Duodenal mucosa (tissue), 2 donors: ENCODE results near the gene WNT7B.

Source experiments
- H3K27ac ChIP-seq: one replicate; pipeline ENCODE4 v1.7.0; 2013; ENCODE audit warnings: low read depth, low read length
- H3K27me3 ChIP-seq, 2 donors: one replicate each; pipeline ENCODE4 v1.7.0; 2013; ENCODE audit warnings: low read length in 2 of 2, control low read depth in 1 of 2; ENCODE audit not compliant: insufficient read depth in 2 of 2, control insufficient read depth in 1 of 2
- H3K36me3 ChIP-seq, 2 donors: one replicate each; pipeline ENCODE4 v1.7.0; 2013; ENCODE audit warnings: low read length in 2 of 2, control low read depth in 1 of 2; ENCODE audit not compliant: insufficient read depth in 2 of 2, control insufficient read depth in 1 of 2
- H3K4me1 ChIP-seq, 2 donors: one replicate each; pipeline ENCODE4 v1.7.0; 2013; ENCODE audit warnings: low read length in 2 of 2, control low read depth in 1 of 2; ENCODE audit not compliant: insufficient read depth in 2 of 2, control insufficient read depth in 1 of 2
- H3K4me3 ChIP-seq, 2 donors: one replicate each; pipeline ENCODE4 v1.7.0; 2013; ENCODE audit warnings: low read length in 2 of 2, low read depth in 1 of 2
- H3K9ac ChIP-seq, 2 donors: one replicate each; pipeline ENCODE4 v1.7.0; 2013; ENCODE audit warnings: low read length in 2 of 2, low read depth in 1 of 2
- H3K9me3 ChIP-seq, 2 donors: one replicate each; pipeline ENCODE4 v1.7.0; 2013; ENCODE audit warnings: low read length in 2 of 2, control low read depth in 1 of 2; ENCODE audit not compliant: control insufficient read depth in 1 of 2

Gene WNT7B

GRCh38 chr22:45917700-45918458 lies 59.1 kb downstream of the WNT7B start:
- Histone ChIP-seq H3K36me3 (no peaks in the 10 kb centered on the region), H3K9ac (no peak overlapping the region), H3K4me3 (no peak overlapping the region), H3K4me1 (no peaks in the 10 kb centered on the region), H3K9me3 (peaks cover 0 to 3% of the 10 kb centered on the region in 2 donors), H3K27me3 (peaks cover 0 to 5% of the 10 kb centered on the region in 2 donors), H3K27ac (no peak overlapping the region)

- H3K27ac ChIP-seq: no peak overlapping the region
- no peak overlapping the region for H3K4me3 ChIP-seq
- peaks cover 0 to 5% of the 10 kb centered on the region in 2 donors for H3K27me3 ChIP-seq
- no peaks in the 10 kb centered on the region for H3K4me1 ChIP-seq
- H3K9me3 ChIP-seq: peaks cover 0 to 3% of the 10 kb centered on the region in 2 donors
- H3K9ac ChIP-seq: no peak overlapping the region
- no peaks in the 10 kb centered on the region for H3K36me3 ChIP-seq
These were observed 59.8 kb downstream of the WNT7B start for GRCh38 chr22:45917146-45917545.

- H3K36me3 ChIP-seq: no peaks in the 10 kb centered on the region
- no peak overlapping the region for H3K27ac ChIP-seq
- no peak overlapping the region for H3K9ac ChIP-seq
These were observed 60.4 kb downstream of the WNT7B start for GRCh38 chr22:45916515-45916914.

GRCh38 chr22:45915841-45916240 lies 61.1 kb downstream of the WNT7B start:
- H3K9me3 ChIP-seq: peaks cover 0 to 3% of the 10 kb centered on the region in 2 donors
- H3K27ac ChIP-seq: no peak overlapping the region
- no peak overlapping the region for H3K4me3 ChIP-seq
- H3K27me3 ChIP-seq: peaks cover 0 to 5% of the 10 kb centered on the region in 2 donors
- H3K4me1 ChIP-seq: no peaks in the 10 kb centered on the region
- H3K9ac ChIP-seq: no peak overlapping the region
- no peaks in the 10 kb centered on the region for H3K36me3 ChIP-seq

More at GRCh38 chr22:45916515-45916914, 60.4 kb downstream of the WNT7B start:
- peaks cover 0 to 3% of the 10 kb centered on the region in 2 donors for H3K9me3 ChIP-seq
- no peaks in the 10 kb centered on the region for H3K4me1 ChIP-seq
- peaks cover 0 to 5% of the 10 kb centered on the region in 2 donors for H3K27me3 ChIP-seq
- no peak overlapping the region for H3K4me3 ChIP-seq

- Histone ChIP-seq H3K27me3 (peaks cover 0 to 5% of the 10 kb centered on the region in 2 donors), H3K9ac (no peak overlapping the region), H3K4me1 (no peaks in the 10 kb centered on the region), H3K9me3 (peaks cover 0 to 3% of the 10 kb centered on the region in 2 donors), H3K27ac (no peak overlapping the region), H3K36me3 (no peaks in the 10 kb centered on the region), H3K4me3 (no peak overlapping the region)
These were observed 61.8 kb downstream of the WNT7B start for GRCh38 chr22:45915151-45915550.

- Histone ChIP-seq H3K9ac (no peak overlapping the region), H3K27me3 (peaks cover 0 to 2% of the 10 kb centered on the region in 2 donors), H3K4me1 (no peaks in the 10 kb centered on the region), H3K27ac (no peak overlapping the region), H3K36me3 (no peaks in the 10 kb centered on the region), H3K9me3 (peaks cover 0 to 3% of the 10 kb centered on the region in 2 donors), H3K4me3 (no peak overlapping the region)
These were observed 62.7 kb downstream of the WNT7B start for GRCh38 chr22:45914309-45914708.

- H3K9me3 ChIP-seq: peaks cover 0 to 3% of the 10 kb centered on the region in 2 donors
These were observed 64.1 kb downstream of the WNT7B start for GRCh38 chr22:45912910-45913309.

GRCh38 chr22:45911601-45912271 lies 65.2 kb downstream of the WNT7B start:
- Histone ChIP-seq H3K9ac (no peak overlapping the region), H3K27me3 (no peaks in the 10 kb centered on the region), H3K9me3 (peaks cover 0 to 3% of the 10 kb centered on the region in 2 donors), H3K36me3 (no peaks in the 10 kb centered on the region), H3K27ac (no peak overlapping the region), H3K4me1 (no peaks in the 10 kb centered on the region), H3K4me3 (no peak overlapping the region)

More at GRCh38 chr22:45912910-45913309, 64.1 kb downstream of the WNT7B start:
- no peaks in the 10 kb centered on the region for H3K4me1 ChIP-seq
- H3K9ac ChIP-seq: no peak overlapping the region
- no peaks in the 10 kb centered on the region for H3K27me3 ChIP-seq
- H3K36me3 ChIP-seq: no peaks in the 10 kb centered on the region
- no peak overlapping the region for H3K4me3 ChIP-seq
- no peak overlapping the region for H3K27ac ChIP-seq

- H3K27me3 ChIP-seq: peaks cover 0 to 3% of the 10 kb centered on the region in 2 donors
- no peak overlapping the region for H3K27ac ChIP-seq
- H3K36me3 ChIP-seq: no peaks in the 10 kb centered on the region
- no peak overlapping the region for H3K9ac ChIP-seq
- peaks cover 0 to 3% of the 10 kb centered on the region in 2 donors for H3K9me3 ChIP-seq
- H3K4me1 ChIP-seq: no peaks in the 10 kb centered on the region
- no peak overlapping the region for H3K4me3 ChIP-seq
These were observed 66.0 kb downstream of the WNT7B start for GRCh38 chr22:45910928-45911467.

GRCh38 chr22:45908961-45909360 lies 68.0 kb downstream of the WNT7B start:
- Histone ChIP-seq H3K9ac (no peak overlapping the region), H3K36me3 (no peaks in the 10 kb centered on the region), H3K9me3 (no peaks in the 10 kb centered on the region), H3K4me3 (no peak overlapping the region), H3K4me1 (no peaks in the 10 kb centered on the region), H3K27me3 (peaks cover 0 to 6% of the 10 kb centered on the region in 2 donors), H3K27ac (no peak overlapping the region)
